Measurements from ENCODE around the gene MFRP.

DNA sequence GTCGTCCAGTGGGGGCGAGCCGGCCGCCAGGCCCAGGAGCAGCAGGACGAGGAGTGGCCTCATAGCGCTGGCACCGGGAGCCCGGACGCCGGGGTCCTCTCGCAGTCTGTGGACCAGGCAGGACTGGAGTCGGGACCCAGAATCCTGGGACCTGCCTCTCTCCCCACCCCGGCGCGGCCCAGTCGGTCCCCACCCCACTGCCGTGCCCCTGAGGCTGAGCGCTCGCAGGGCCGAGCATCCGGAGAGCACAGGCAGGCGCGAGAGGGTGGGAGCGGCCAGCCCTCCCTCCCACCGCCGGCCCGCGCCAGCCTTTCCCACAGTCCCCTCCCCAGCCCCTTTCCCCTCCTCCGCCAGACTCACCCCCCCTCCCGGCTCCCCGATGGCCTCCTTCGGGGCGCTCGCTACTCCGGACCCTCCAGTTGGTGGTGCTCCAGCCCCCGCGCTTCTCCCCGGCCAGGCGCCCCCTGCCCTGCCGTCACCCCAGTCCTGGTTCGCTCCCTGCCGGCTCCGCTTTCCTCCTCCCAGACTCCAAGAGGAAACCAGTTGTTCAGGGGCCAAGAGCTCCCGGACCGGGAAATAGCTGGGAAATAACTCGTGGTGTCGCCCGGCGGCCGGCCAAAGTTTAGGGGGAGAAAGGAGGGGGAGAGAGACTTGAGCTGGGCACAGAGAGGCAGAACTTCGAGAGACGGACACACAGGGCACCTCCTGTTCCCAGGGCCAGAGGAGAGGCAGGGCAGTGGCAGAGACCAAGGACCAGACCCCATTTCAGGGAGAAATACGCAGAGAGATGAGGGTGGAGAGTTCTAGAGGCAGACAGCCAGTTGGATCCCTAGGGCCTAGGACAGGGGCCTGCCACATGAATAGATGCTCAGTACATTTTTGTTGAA is 5.9 kb downstream of the MFRP start, which contains the start of gene C1QTNF5:
- TF ChIP-seq, protein P1, sequence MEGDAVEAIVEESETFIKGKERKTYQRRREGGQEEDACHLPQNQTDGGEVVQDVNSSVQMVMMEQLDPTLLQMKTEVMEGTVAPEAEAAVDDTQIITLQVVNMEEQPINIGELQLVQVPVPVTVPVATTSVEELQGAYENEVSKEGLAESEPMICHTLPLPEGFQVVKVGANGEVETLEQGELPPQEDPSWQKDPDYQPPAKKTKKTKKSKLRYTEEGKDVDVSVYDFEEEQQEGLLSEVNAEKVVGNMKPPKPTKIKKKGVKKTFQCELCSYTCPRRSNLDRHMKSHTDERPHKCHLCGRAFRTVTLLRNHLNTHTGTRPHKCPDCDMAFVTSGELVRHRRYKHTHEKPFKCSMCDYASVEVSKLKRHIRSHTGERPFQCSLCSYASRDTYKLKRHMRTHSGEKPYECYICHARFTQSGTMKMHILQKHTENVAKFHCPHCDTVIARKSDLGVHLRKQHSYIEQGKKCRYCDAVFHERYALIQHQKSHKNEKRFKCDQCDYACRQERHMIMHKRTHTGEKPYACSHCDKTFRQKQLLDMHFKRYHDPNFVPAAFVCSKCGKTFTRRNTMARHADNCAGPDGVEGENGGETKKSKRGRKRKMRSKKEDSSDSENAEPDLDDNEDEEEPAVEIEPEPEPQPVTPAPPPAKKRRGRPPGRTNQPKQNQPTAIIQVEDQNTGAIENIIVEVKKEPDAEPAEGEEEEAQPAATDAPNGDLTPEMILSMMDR (IDR thresholded peaks at IDR 0.05): no peak
- TF ChIP-seq YY1 (IDR thresholded peaks at IDR 0.05; ENCODE audit: low read depth) (no peak), TAF1 (IDR thresholded peaks at IDR 0.05; ENCODE audit: borderline replicate concordance, low read depth, low read length) (no peak), POLR2AphosphoS5 (IDR thresholded peaks at IDR 0.05; ENCODE audit: low read depth, low read length) (no peak), RFX5 (IDR thresholded peaks at IDR 0.05; ENCODE audit: low read length) (no peak), MXI1 (IDR thresholded peaks at IDR 0.05; ENCODE audit: low read depth, low read length) (no peak), NRF1 (IDR thresholded peaks at IDR 0.05; ENCODE audit: low read depth, low read length) (no peak)
- TF ChIP-seq, protein P2, sequence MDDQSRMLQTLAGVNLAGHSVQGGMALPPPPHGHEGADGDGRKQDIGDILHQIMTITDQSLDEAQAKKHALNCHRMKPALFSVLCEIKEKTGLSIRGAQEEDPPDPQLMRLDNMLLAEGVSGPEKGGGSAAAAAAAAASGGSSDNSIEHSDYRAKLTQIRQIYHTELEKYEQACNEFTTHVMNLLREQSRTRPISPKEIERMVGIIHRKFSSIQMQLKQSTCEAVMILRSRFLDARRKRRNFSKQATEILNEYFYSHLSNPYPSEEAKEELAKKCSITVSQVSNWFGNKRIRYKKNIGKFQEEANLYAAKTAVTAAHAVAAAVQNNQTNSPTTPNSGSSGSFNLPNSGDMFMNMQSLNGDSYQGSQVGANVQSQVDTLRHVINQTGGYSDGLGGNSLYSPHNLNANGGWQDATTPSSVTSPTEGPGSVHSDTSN (IDR thresholded peaks at IDR 0.05): no peak
